IPS DF 4.7 (cell line): Measurements from ENCODE around the gene FNTB.
"Not testable (repeated sequence)": the region's sequence is repeated elsewhere in the genome, so short reads cannot be mapped to it uniquely, and the experiment has no call there.

ENCODE experiments used
- DNase-seq: peaks from one replicate; pipeline ENCODE4 v3.0.0-alpha.2; 2013; ENCODE audit warnings: low spot score; ENCODE audit errors: extremely low read depth

The FNTB gene

DNA sequence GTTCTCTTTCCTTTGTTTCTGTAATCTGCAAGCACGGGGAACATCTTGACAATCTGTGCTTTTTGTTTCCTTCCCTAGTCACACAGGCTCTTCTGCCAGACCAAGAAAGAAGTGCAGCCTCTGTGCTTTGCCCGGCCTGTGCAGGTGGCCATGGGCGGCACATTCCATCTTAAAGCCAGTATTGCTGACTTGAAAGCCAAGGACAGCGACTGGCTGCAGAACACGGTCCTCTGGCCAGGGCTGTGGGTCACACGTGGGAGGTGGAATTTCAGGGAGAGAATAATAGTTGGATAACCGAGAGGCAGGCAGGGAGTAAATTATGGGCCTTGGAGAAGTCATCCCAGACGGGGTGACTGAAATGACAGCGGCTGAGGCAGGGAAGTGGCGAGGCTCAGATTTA is 24.8 kb downstream of the FNTB start:
- no peak for DNase-seq

DNA sequence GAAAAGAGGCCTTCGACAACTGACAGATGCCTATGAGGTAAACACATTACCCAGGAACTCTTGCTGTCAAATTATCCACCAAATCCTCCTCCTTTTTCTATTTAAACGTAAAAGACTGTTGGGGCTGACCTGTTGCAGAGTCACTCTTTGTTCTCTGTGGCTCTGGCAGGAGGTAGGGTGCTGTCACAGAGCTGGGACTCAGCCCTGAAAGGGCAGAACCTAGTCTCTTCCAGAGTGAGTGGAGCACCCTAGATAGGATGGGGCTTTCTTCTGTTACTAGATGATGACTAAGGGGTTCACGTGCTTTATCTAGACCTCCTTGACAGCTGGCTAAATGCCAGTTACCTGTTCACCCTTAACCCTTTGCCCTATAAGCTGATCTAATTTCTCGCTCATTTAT is 25.7 kb downstream of the FNTB start:
- DNase-seq: no peak

DNA sequence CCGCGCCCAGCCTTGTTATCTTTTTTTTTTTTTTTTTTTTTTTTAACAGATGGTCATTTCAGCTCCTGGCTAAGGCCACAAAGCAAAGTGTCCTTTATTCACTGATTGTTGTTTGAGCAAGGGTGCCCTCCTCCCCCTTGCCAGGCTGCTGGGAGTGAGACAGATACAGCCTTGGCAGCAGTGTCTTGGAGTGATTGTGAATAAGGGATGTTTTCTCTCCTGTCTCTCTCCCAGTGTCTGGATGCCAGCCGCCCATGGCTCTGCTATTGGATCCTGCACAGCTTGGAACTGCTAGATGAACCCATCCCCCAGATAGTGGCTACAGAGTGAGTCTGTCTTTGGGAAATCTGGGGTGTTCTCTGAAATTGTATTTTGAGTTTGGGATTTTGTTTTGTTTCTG is 28.7 kb downstream of the FNTB start:
- DNase-seq: no peak

DNA sequence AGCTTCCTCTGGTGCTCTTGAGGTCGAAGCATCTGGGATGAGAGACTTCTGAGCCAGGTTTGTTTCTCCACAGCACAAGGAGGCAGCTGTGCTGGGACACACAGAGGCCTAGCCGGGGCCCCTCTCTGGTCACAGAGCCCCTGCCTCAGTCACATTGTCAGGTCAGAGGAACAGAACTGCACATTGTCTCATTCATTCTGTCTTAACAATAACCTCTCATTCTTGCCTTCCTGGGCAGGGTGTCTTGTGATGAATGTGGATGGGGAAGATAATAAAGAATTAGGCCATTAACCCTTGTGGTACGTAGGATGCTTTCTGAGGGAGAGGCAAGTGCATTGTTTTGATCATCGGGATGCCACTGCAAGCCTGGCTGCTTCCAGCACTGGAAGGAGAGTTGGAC is 29.8 kb downstream of the FNTB start:
- no peak for DNase-seq

DNA sequence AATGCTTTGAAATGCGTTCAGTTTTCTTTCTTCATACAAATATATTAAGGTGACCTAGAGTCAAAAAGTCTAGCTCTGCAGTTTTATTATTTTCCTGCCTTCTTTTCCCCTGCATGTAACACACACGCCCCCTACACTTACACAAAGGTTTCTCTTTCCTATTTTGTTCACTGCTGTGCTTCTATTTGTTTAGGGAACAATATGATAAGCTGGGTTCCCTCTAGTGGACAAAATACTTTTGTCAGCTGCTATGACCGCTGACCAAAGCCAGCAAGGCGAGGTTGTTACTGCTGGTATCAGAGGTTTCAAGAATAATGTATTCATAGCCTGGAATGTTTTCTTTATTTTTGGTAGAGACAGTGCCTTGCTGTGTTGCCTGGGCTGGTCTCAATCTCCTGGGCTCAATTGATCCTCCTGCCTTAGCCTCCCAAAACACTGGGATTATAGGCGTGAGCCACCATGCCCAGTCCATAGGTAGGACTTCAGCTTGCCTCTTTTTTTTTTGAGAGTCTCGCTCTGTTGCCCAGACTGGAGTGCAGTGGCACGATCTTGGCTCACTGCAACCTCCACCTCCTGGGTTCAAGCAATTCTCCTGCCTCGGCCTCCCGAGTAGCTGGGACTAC is 33.4 kb downstream of the FNTB start:
- DNase-seq: peak; percentile 14

DNA sequence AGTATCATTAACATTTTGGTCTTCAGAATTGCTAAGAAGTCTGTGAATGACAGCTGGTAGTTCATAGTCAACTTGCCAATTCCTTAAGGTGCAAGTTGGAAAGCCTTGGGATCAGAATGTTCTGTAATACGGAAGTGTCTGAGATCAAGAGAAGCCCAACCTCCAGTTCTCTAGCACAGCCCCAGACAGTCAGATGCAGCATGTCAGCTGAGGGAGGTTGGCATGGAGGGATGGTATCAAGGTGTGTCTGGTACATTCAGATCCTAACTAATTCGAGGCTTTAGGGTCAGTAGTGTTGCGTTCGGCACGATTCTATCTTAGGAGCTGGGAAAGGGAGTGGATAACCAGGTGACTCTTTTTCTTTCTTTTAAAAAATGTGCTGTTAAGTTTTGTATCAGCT is 38.3 kb downstream of the FNTB start:
- DNase-seq: no peak

DNA sequence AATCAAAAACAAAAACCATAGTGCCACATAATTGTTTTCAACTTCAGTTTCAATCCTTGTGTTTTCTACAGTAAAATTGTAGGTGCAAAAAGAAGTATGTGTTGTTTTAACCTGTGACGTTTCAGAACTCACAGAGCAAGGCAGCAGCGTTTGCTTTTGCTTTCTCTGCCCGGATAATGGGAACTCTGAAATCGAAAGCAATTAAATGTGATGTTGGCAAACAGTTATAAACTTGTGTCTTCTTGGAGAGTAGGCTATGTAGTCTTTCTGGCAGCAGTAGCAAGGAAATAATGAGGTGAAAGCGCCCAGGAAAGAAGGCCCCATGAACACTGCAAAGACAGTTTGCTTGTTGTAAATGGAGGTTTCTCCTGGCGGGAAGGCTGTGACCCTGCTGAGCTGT is 39.1 kb downstream of the FNTB start:
- DNase-seq: no peak

DNA sequence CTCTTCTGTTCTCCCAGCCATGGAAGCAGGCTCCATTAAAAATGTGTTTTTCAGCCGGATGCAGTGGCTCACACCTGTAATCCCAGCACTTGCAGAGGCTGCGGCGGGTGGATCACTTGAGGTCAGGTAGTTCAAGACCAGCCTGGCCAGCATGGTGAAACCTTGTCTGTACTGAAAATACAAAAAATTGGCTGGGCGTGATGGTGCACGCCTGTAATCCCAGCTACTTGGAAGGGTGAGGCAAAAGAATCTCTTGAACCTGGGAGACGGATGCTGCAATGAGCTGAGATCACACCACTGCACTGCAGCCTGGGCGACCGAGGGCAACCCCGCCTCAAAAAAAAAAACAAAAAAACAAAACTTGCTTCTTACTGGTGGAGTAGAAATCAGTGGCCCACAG is 39.8 kb downstream of the FNTB start:
- DNase-seq: no peak

DNA sequence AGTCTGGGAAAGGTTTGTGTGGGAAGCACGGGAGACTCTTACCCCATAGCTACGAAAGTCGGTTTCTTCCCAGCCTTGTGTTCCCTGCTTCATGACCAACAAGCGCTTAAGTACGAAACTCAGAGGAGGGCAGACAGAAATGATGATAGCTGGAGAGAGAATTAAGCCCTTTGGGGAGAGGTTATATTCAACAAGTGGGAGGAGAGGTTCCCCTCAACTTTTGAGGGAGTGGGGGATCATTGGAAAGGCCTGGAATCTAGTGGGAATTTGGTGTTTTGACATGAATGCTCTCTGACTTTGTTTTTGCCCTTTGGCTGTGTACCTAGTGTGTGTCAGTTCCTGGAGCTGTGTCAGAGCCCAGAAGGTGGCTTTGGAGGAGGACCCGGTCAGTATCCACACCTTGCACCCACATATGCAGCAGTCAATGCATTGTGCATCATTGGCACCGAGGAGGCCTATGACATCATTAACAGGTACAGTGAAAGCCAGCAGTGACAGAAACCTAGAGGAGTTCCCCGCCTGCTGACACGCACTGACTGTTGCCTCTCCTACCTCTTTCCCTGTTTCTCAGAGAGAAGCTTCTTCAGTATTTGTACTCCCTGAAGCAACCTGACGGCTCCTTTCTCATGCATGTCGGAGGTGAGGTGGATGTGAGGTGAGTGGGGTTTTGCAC is 40.6 kb downstream of the FNTB start:
- DNase-seq: no peak

DNA sequence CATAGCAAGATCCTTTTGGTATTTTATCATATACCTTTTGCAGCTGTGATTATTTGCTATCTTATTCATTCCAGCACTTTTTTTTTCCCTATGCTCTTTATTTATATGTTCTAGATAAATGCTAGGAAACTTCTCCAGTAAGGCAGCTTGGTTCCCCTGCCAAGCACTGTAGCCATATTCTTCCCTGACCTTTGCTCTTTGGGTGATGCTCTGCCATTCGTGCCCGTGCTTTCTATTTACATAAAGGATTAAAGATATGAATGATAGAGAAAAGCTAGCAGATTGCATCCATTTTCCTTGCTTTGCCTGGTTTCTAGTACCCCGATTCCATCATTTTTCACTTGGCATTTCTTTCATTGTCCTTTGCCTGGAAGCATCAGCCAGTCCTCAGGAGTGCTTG is 42.2 kb downstream of the FNTB start:
- DNase-seq: no peak

DNA sequence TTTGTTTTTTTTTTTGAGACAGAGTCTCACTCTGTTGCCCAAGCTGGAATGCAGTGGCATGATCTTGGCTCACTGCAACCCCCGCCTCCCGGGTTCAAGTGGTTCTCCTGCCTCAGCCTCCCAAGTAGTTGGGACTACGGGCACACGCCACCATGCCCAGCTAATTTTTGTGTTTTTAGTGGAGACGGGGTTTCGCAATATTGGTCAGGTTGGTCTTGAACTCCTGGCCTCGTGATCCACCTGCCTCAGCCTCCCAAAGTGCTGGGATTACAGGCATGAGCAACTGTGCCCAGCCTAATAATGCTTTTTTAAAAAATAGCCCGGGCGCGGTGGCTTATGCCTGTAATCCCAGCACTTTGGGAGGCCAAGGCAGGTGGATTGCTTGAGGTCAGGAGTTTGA is 44.6 kb downstream of the FNTB start:
- DNase-seq: not testable (repeated sequence)

DNA sequence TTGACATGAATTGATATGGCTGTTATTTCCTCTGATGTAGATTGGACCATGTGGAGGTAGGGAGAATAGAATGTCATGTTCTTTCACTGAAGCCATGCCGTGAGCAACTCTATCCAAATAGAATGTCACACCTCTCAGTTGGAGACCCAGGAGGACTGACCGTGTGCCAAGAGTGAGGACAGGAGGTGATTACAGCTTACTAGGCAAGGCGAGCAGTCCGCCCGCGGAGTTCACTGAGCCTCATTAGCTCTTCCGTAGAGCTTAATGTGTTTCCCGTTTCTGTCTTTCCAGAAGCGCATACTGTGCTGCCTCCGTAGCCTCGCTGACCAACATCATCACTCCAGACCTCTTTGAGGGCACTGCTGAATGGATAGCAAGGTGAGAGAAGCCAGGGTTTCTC is 45.6 kb downstream of the FNTB start:
- DNase-seq: no peak

DNA sequence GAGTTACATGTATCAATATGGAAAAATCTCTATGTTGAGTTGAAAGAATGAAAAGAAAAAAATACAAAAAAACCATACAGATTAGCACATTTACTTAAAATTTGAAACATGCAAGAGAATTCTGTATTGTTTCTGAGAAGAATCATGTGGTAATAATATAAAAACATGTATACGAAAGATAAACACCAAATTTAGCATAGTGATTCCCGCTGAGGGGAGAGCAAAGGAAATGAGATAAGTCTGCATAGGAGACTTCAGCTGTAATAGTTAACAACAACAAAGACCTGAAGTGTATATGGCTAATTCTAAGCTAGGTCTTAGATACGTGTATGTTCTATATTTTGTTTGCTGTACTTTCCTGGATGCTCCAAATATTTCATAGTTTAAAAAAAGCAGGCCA is 46.5 kb downstream of the FNTB start:
- DNase-seq: no peak

DNA sequence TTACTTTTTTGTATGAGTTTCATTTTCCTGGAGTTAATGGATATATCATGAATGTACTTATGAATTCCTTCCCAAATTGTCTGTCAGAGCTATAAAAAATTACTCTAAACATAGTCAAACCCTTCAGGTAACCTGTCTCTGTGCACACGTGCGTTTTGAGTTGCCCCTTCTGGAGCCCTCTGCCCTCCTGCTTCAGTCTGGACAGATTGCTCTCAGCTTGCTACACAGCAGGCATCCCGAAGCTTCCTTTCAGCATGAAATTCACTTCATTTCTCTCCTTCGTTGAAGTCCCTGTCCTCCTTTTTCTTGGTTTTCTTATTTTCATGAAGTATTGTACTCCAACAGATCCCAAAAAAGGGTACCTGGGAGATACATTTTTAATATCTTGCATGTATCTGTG is 47.3 kb downstream of the FNTB start:
- no peak for DNase-seq

DNA sequence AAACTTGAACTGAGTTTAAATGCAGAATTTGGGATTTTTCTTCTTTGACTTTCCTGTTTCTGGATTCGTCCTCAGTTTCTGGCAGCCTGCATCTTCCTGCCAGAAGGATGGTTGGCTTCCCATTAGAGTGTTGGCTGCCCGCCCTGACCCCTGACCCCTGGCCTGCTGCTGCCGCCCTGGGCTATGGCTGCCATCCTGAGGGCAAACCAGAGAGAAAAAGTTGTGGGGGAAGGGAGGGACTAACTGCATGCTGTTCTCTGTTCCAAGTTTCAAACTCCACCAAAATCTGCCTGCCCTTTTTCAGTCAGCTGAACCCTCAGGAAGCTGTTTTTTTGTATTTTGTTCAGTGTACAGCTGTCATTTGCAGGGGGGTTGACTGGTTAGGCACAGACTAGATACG is 48.4 kb downstream of the FNTB start:
- DNase-seq: no peak

DNA sequence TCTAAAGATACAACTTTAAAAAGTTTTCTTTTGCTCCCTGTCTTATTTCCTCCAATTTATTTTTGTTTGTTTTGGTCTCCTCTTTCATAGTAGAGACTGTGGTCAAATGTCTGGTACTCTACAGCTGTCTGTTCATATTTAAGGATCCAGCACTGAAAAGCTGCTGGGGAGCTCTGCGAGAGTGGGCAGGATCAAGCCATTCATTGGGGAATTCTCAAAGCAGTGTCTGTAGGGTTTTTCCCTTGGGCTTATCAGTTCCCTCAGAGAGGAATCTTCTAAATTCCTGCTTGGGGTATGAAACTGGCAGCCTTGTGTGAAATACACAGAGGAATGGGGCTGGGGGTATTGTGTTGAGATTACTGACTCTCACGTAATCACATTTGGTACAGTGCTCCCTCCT is 52.3 kb downstream of the FNTB start:
- DNase-seq: no peak

DNA sequence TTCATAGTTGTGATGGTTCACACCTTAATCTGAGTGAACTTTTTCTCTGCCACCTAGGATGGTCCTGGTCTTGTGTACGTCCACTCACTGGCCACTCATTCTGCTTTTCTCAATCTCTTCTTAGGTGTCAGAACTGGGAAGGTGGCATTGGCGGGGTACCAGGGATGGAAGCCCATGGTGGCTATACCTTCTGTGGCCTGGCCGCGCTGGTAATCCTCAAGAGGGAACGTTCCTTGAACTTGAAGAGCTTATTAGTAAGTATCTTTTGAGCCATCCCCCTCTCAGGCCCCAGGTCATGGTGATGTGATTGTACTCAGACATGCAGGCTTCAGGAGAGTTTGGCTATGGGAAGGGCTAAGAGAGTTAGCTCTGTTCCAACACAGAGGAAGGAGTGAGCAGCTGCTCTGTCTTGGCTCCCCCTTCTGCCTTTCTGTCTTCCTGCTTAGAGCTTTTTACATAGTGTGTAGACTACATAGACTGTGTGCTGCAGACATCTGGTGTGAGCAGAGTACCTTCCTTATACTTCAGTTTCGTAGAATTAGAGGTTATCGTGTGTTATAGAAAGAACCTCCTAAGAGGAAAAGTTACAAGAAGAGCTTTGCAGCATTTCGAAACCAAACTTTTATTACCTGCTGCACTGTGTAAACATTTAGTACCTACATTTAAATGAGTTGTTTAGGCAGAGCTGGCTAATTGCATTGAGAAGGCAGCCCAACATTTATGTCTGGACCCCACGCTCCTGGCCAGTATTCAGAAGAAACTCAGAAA is 54.2 kb downstream of the FNTB start:
- no peak for DNase-seq

DNA sequence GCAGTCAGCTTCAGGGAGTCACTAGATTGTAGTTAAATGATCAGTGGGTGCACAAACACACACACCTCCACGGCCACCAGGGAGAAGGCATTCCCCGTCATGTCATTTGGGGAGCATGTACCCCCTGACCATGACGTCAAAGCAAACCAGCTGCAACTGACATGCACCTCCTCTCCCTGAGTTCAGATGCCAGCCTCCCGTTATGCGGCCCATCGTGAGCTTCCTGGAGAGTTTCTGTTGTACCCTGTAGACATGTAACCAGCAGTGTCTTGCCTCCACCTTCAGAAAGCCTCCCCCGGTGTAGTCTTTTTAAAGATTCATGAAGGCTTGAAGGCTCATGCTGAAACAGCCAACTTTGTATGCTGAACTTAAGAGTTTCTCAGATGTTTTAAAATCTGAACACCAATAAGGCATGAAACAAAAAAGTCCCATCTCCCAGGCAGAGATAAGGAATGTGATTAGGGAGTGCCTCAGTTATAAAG is 54.8 kb downstream of the FNTB start:
- DNase-seq: no peak

DNA sequence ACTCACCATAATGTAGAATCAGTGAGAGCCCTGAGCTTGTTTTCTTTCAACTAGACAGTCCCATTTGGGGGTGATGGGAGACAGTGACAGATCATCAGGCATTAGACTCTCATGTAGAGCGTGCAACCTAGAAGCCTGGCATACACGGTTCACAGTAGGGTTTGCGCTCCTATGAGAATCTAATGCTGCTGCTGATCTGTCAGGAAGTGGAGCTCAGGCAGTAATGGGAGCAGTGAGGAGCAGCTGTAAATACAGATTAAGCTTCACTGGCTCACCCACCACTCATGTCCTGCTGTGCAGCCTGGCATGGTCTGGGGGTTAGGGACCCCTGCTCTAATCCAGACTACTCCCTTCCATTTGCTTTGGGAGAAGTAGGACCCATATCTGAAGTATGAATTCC is 55.6 kb downstream of the FNTB start:
- DNase-seq: no peak

DNA sequence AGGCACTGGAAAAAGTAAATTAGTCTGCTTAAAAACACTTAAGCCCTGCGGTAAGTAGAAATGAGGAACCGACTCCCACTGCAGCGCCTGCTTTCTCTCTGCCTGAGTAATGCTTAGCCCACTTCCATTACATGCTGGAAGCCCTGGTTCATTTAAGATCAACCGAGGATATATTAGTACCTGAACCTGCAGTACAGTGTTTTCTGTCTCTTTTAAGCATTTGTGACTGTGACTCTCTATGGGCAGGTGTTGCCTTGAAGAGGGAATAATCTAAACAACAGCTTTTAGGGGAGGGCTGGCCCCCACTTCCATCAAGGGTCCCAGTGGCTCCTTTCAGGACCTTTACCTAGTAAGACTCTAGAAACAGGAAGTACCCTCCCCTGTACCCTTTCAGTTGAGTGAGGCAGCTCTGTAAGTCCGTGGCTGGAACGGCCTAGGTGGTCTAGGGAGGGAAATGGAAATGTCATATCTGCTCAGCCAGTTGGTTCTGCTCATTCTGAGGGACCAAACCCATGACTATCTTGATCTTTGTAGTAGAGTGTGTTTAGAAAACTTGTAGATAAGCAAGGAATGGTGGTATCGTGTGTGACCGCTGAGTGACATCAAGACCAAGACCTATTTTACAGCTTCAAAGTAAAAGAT is 56.2 kb downstream of the FNTB start:
- no peak for DNase-seq

DNA sequence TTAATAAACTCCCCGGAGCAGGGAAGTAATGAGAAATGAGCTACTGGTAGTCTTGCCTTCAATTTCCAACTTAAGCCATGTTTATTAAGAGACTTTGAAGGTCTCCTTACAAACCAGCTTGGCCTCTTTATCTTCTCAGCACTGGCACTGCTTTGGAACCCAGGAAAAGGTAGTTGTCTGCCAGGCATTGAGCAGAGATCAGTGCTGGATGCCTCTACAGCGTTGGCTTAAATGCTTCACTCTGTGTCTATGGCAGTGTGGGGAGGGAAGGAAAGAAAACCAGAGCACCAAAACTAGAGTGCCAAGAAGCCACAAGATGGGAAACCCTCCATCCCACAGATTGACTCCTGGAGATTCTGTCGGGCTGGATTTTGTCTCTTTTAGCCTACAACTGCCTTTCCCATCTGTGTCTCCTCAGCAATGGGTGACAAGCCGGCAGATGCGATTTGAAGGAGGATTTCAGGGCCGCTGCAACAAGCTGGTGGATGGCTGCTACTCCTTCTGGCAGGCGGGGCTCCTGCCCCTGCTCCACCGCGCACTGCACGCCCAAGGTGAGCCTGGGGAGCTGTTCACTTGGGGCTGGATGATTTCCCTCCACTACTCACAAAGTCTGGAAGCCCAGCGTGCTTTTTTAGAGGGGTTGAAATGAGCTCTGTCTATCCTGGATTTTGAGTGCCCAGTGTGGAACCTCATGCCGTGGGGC is 57.3 kb downstream of the FNTB start:
- DNase-seq: no peak

DNA sequence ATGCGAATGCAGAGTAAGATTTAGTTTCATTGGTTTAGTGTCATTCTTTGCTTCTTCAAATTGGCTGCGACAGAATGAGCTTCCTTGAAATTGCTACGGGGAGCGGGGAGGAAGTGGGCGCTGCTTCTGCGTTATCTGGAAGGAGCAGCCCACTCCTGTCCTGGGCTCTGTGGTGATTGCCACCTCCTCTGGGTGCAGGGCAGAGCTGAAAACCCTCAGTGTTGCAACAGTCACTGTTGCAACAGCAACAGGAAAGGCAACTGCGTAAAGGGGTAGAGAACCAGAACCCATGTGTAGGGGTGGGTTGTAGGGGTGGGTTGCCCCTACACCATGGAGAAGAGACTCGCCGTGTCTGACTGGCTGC is 57.9 kb downstream of the FNTB start:
- no peak for DNase-seq
